A549 (cell line): ENCODE results near the gene UQCR11. TPM values are rescaled to one million over a fixed set of nuclear protein-coding genes. Genes with fewer than 3 reads are reported as not detected.

Experiments
- ATAC-seq, 2 experiments: fragments of 200-7000 bp in 1 of 2; fragments of >200 bp in 1 of 2; cut with Nextera tagmentation in 1 of 2; cut with Tn5 transposase in 1 of 2; 3 replicates each; pipeline versions ENCODE4 v1.8.0 to v1.9.1; 2018 to 2020; ENCODE audit warnings: mild to moderate bottlenecking in 1 of 2, moderate library complexity in 1 of 2
- CTCF ChIA-PET: fragments of 300-600 bp; sonication (Branson Sonifier 250); formaldehyde crosslinking; extraction: SDS; loops from one replicate; lab custom pipeline; 2021; ENCODE audit warnings: antibody characterized with exemption, inconsistent platforms; lab: Yijun Ruan, JAX
- POLR2A ChIA-PET: fragments of 350-600 bp; formaldehyde crosslinking; extraction: SDS; loops from one replicate; lab custom pipeline; 2021; ENCODE audit warnings: antibody characterized with exemption, inconsistent platforms; lab: Yijun Ruan, JAX
- DNase-seq, 2 experiments: peaks; one replicate each; pipeline versions ENCODE4 v3.0.0 to v3.0.0-alpha.2; 2011 to 2016; ENCODE audit warnings: low read depth in 1 of 2, low spot score in 1 of 2
- FAIRE-seq: peaks from 2 replicates; lab custom pipeline; 2011; peaks lifted over from hg19 to GRCh38; lab: Jason Lieb, UNC
- H3K27ac ChIP-seq, 2 experiments: fragments of >200 bp; sonication (Bioruptor Twin); formaldehyde crosslinking; 3 replicates each; pipeline ENCODE4 v1.5.1; 2016 to 2017
- H3K4me1 ChIP-seq: fragments of >200 bp; sonication (Bioruptor Twin); formaldehyde crosslinking; 3 replicates; pipeline ENCODE4 v1.6.1; 2016
- H3K4me2 ChIP-seq: fragments of >200 bp; sonication (Bioruptor Twin); formaldehyde crosslinking; 3 replicates; pipeline ENCODE4 v1.6.1; 2016
- H3K4me3 ChIP-seq: fragments of >200 bp; sonication (Bioruptor Twin); formaldehyde crosslinking; 3 replicates; pipeline ENCODE4 v1.5.1; 2016
- H3K9me3 ChIP-seq: fragments of >200 bp; sonication (Bioruptor Twin); formaldehyde crosslinking; 3 replicates; pipeline ENCODE4 v1.6.1; 2016
- CBX2 ChIP-seq: fragments of 200-600 bp; sonication (generic); IDR thresholded peaks from 2 replicates; pipeline ENCODE4 v1.6.1; 2016; ENCODE audit warnings: low read depth, mild to moderate bottlenecking, borderline replicate concordance
- CHD4 ChIP-seq: fragments of 200-600 bp; sonication (generic); IDR thresholded peaks from 2 replicates; pipeline ENCODE4 v1.6.1; 2016; ENCODE audit warnings: antibody characterized with exemption, mild to moderate bottlenecking, borderline replicate concordance
- EHMT2 ChIP-seq: fragments of 200-600 bp; sonication (generic); IDR thresholded peaks from 2 replicates; pipeline ENCODE4 v1.6.1; 2016; ENCODE audit warnings: antibody characterized with exemption, low read depth, mild to moderate bottlenecking, moderate library complexity
- FOSB ChIP-seq: fragments of 250-450 bp; sonication (Bioruptor Pico); IDR thresholded peaks from 2 replicates; pipeline ENCODE4 v1.5.0; 2020; ENCODE audit warnings: mild to moderate bottlenecking, moderate library complexity
- HDAC2 ChIP-seq: fragments of 200-600 bp; sonication (generic); IDR thresholded peaks from 2 replicates; pipeline ENCODE4 v1.6.1; 2016
- HEYL ChIP-seq: fragments of 250-450 bp; sonication (Bioruptor Pico); IDR thresholded peaks from 2 replicates; pipeline ENCODE4 v1.8.0; 2021; ENCODE audit warnings: mild to moderate bottlenecking, moderate library complexity
- JUNB ChIP-seq: fragments of >200 bp; sonication (Bioruptor Twin); formaldehyde crosslinking; IDR thresholded peaks from 2 replicates; pipeline ENCODE4 v1.6.1; 2016
- KDM1A ChIP-seq: fragments of 200-600 bp; sonication (generic); IDR thresholded peaks from 2 replicates; pipeline ENCODE4 v1.6.1; 2016; ENCODE audit warnings: low read depth, mild to moderate bottlenecking
- KDM5A ChIP-seq: fragments of 200-600 bp; sonication (generic); IDR thresholded peaks from 2 replicates; pipeline ENCODE4 v1.6.1; 2016; ENCODE audit warnings: antibody characterized with exemption, mild to moderate bottlenecking
- MYC ChIP-seq: IDR thresholded peaks from 2 replicates; pipeline ENCODE4 v1.6.1; 2012; ENCODE audit warnings: mild to moderate bottlenecking, inconsistent platforms, low read length, improper control_type of control experiment, borderline replicate concordance
- NFE2L2 ChIP-seq: fragments of 150-350 bp; conservative IDR thresholded peaks from 2 replicates; pipeline ENCODE4 v1.6.1; 2014; ENCODE audit warnings: low read length
- PHF8 ChIP-seq: fragments of 200-600 bp; sonication (generic); IDR thresholded peaks from 2 replicates; pipeline ENCODE4 v1.6.1; 2016; ENCODE audit warnings: low read depth, mild to moderate bottlenecking, antibody characterized with exemption, moderate library complexity, borderline replicate concordance
- POLR2A ChIP-seq: IDR thresholded peaks from 2 replicates; pipeline ENCODE4 v1.6.1; 2012; ENCODE audit warnings: mild to moderate bottlenecking, low read length
- TFCP2L1 ChIP-seq: fragments of 250-450 bp; sonication (Bioruptor Pico); IDR thresholded peaks from 2 replicates; pipeline ENCODE4 v1.5.0; 2021; ENCODE audit warnings: mild to moderate bottlenecking
- ZNF302 ChIP-seq: fragments of 250-450 bp; sonication (Bioruptor Pico); IDR thresholded peaks from 2 replicates; pipeline ENCODE4 v1.9.0; 2021; ENCODE audit warnings: inconsistent platforms, mild to moderate bottlenecking, moderate library complexity
- ZSCAN20 ChIP-seq: fragments of 250-450 bp; sonication (Bioruptor Pico); IDR thresholded peaks from 2 replicates; pipeline ENCODE4 v1.8.0; 2022; ENCODE audit warnings: mild to moderate bottlenecking, moderate library complexity
- WGBS: methylation state at CpG from one replicate; pipeline ENCODE4 v1.1.6; 2017; ENCODE audit errors: missing lambda C conversion rate; 5-methylcytosine and 5-hydroxymethylcytosine counted together
- polyA plus RNA-seq, 4 experiments: library from polyadenylated mRNA; depleted of rRNA in 3 of 4; stranded (reverse); fragments of >200 nt; fragmentation: RNase III in 1 of 4; extraction: RNeasy Plus Mini Kit Qiagen cat#74134 plus additional on column Dnase treatment in 1 of 4; gene quantifications; 2 replicates in 3 of 4; 3 replicates in 1 of 4; pipeline ENCODE4 v1.2.3, GENCODE V29; 2011 to 2017
- TF ChIP-seq, protein P1 (sequence below): IDR thresholded peaks from 2 replicates; pipeline ENCODE4 v1.6.1; 2012
- TF ChIP-seq, protein P2 (sequence below): fragments of 150-350 bp; IDR thresholded peaks from 2 replicates; pipeline ENCODE4 v1.6.1; 2014; ENCODE audit warnings: low read depth, mild to moderate bottlenecking, low read length
- TF ChIP-seq, protein P3 (sequence below): fragments of >200 bp; sonication (Bioruptor Twin); formaldehyde crosslinking; IDR thresholded peaks from 3 replicates; pipeline ENCODE4 v1.6.1; 2016
- TF ChIP-seq, protein P4 (sequence below): fragments of 250-450 bp; sonication (Bioruptor Pico); IDR thresholded peaks from 2 replicates; pipeline ENCODE4 v1.5.0; 2021; ENCODE audit warnings: mild to moderate bottlenecking, moderate library complexity, borderline replicate concordance
- TF ChIP-seq, protein P5 (sequence below): fragments of 200-600 bp; sonication (generic); IDR thresholded peaks from 2 replicates; pipeline ENCODE4 v1.6.1; 2016; ENCODE audit warnings: antibody characterized with exemption, mild to moderate bottlenecking, moderate library complexity

The UQCR11 gene
- polyA plus RNA-seq, 2 of the 4 experiments (the other 2 are of a cell fraction) = 111 to 152 TPM

DNA sequence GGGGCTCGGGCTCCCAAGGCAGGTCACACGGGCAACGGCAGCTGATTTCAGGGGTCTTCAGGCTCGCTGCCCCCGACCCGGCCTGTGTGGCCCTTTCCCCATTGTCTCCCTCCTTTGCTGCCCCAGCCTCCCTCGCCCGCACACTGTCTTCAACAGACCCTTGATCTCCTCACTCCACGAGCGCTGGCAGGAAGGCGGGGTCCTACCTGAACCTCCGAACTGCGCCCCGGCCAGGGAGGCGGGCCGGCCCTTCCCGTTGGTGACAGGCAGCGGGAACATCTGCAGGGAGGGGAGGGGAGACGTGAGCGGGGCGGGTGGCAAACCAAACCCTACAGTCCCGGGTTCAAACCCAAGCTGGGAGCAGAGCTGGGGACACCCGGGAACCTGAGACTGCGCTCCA, 40.9 kb upstream of the UQCR11 start:
- ATAC-seq = no peak
- POLR2A ChIA-PET = no interaction called here
- no peaks in the 10 kb centered on the region for H3K9me3 ChIP-seq
- TF ChIP-seq EHMT2 (no peak), NFE2L2 (no peak), ZNF302 (CRISPR knock-in tag) (no peak), MYC (no peak), FOSB (no peak), KDM1A (no peak), POLR2A (no peak), TFCP2L1 (CRISPR knock-in tag) (no peak), ZSCAN20 (CRISPR knock-in tag) (no peak), CHD4 (no peak), HEYL (CRISPR knock-in tag) (no peak), KDM5A (no peak), PHF8 (no peak), HDAC2 (no peak), JUNB (no peak)
- TF ChIP-seq, protein P1, sequence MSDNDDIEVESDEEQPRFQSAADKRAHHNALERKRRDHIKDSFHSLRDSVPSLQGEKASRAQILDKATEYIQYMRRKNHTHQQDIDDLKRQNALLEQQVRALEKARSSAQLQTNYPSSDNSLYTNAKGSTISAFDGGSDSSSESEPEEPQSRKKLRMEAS = no peak
- TF ChIP-seq, protein P2, sequence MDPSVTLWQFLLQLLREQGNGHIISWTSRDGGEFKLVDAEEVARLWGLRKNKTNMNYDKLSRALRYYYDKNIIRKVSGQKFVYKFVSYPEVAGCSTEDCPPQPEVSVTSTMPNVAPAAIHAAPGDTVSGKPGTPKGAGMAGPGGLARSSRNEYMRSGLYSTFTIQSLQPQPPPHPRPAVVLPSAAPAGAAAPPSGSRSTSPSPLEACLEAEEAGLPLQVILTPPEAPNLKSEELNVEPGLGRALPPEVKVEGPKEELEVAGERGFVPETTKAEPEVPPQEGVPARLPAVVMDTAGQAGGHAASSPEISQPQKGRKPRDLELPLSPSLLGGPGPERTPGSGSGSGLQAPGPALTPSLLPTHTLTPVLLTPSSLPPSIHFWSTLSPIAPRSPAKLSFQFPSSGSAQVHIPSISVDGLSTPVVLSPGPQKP = no peak
- TF ChIP-seq, protein P3, sequence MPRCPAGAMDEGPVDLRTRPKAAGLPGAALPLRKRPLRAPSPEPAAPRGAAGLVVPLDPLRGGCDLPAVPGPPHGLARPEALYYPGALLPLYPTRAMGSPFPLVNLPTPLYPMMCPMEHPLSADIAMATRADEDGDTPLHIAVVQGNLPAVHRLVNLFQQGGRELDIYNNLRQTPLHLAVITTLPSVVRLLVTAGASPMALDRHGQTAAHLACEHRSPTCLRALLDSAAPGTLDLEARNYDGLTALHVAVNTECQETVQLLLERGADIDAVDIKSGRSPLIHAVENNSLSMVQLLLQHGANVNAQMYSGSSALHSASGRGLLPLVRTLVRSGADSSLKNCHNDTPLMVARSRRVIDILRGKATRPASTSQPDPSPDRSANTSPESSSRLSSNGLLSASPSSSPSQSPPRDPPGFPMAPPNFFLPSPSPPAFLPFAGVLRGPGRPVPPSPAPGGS = no peak
- TF ChIP-seq, protein P4, sequence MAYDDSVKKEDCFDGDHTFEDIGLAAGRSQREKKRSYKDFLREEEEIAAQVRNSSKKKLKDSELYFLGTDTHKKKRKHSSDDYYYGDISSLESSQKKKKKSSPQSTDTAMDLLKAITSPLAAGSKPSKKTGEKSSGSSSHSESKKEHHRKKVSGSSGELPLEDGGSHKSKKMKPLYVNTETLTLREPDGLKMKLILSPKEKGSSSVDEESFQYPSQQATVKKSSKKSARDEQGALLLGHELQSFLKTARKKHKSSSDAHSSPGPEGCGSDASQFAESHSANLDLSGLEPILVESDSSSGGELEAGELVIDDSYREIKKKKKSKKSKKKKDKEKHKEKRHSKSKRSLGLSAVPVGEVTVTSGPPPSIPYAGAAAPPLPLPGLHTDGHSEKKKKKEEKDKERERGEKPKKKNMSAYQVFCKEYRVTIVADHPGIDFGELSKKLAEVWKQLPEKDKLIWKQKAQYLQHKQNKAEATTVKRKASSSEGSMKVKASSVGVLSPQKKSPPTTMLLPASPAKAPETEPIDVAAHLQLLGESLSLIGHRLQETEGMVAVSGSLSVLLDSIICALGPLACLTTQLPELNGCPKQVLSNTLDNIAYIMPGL = no peak
- TF ChIP-seq, protein P5, sequence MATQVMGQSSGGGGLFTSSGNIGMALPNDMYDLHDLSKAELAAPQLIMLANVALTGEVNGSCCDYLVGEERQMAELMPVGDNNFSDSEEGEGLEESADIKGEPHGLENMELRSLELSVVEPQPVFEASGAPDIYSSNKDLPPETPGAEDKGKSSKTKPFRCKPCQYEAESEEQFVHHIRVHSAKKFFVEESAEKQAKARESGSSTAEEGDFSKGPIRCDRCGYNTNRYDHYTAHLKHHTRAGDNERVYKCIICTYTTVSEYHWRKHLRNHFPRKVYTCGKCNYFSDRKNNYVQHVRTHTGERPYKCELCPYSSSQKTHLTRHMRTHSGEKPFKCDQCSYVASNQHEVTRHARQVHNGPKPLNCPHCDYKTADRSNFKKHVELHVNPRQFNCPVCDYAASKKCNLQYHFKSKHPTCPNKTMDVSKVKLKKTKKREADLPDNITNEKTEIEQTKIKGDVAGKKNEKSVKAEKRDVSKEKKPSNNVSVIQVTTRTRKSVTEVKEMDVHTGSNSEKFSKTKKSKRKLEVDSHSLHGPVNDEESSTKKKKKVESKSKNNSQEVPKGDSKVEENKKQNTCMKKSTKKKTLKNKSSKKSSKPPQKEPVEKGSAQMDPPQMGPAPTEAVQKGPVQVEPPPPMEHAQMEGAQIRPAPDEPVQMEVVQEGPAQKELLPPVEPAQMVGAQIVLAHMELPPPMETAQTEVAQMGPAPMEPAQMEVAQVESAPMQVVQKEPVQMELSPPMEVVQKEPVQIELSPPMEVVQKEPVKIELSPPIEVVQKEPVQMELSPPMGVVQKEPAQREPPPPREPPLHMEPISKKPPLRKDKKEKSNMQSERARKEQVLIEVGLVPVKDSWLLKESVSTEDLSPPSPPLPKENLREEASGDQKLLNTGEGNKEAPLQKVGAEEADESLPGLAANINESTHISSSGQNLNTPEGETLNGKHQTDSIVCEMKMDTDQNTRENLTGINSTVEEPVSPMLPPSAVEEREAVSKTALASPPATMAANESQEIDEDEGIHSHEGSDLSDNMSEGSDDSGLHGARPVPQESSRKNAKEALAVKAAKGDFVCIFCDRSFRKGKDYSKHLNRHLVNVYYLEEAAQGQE = no peak
- H3K4me3 ChIP-seq = no peak overlapping the region
- no peak overlapping the region for H3K27ac ChIP-seq
- H3K4me1 ChIP-seq = peaks cover 9% of the 10 kb centered on the region
- H3K4me2 ChIP-seq = no peak overlapping the region
- 96% methylated on average over 22 of the region's 24 CpGs for WGBS
- no peak for FAIRE-seq
- CTCF ChIA-PET = no interaction called here
- DNase-seq = no peak

DNA sequence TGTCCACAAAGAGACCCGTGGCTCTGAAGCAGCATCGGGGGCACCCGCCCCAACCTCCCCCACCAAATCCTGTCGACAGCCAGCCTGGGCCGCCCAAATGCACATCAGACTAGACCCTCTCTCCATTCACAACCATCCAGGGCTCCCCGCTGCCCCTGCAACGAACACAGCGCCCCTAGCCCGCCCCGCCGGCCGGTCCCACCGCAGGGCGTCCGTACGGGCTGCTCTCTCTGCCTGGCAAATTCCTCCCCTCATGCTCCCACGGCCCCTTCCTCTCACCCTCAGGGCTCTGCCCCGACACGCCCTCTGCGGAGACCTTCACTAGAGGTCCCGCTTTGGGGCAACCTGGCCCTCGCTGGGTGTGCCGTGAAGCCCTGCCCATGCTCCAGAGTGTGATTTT, 40.0 kb upstream of the UQCR11 start:
- CTCF ChIA-PET = no interaction called here
- TF ChIP-seq CBX2 = no peak

More for the DNA sequence above, 40.0 kb upstream of the UQCR11 start:
- peaks cover 1% of the 10 kb centered on the region for H3K4me1 ChIP-seq
- H3K4me2 ChIP-seq = no peak overlapping the region
- no peak for FAIRE-seq
- WGBS = 94% methylated on average over 7 of the region's 23 CpGs
- no peak overlapping the region for H3K4me3 ChIP-seq
- DNase-seq = no peak
- no peaks in the 10 kb centered on the region for H3K9me3 ChIP-seq
- H3K27ac ChIP-seq = no peak overlapping the region
- ATAC-seq = no peak
- POLR2A ChIA-PET = no interaction called here
